Sigmoid colon (tissue), 7 donors: ENCODE data around the gene ZNRD2. TPM values are rescaled to one million over a fixed set of nuclear protein-coding genes. Genes with fewer than 3 reads are reported as not detected.
A peak's percentile ranks its signal among the peaks of the same experiment; 100 is the strongest.

ENCODE experiments used
- DNase-seq: peaks from one replicate; pipeline ENCODE4 v3.0.0-alpha.2; 2019
- H3K27ac ChIP-seq, 4 donors: fragments of 200-600 bp; sonication (generic); one replicate each; pipeline ENCODE4 v1.5.1; 2016 to 2019; ENCODE audit warnings: mild to moderate bottlenecking in 1 of 4
- H3K27me3 ChIP-seq, 3 donors: fragments of 200-600 bp; sonication (generic); one replicate each; pipeline ENCODE4 v1.5.1; 2019; ENCODE audit warnings: mild to moderate bottlenecking in 1 of 3
- H3K36me3 ChIP-seq, 4 donors: fragments of 200-600 bp; sonication (generic); one replicate each; pipeline ENCODE4 v1.5.1; 2016 to 2019
- H3K4me1 ChIP-seq, 4 donors: fragments of 200-600 bp; sonication (generic); one replicate each; pipeline ENCODE4 v1.5.1; 2017 to 2019
- H3K4me3 ChIP-seq, 4 donors: fragments of 200-600 bp; sonication (generic); one replicate each; pipeline ENCODE4 v1.5.1; 2017 to 2019; ENCODE audit warnings: mild to moderate bottlenecking in 2 of 4, moderate library complexity in 1 of 4
- H3K9me3 ChIP-seq, 4 donors: fragments of 200-600 bp in 3 of 4; sonication (generic) in 3 of 4; one replicate each; pipeline versions ENCODE4 v1.5.1 to v1.6.1; 2013 to 2019
- EP300 ChIP-seq, 4 donors: sonication (generic); formaldehyde crosslinking; IDR thresholded peaks; one replicate each; pipeline ENCODE4 v1.6.1; 2017; ENCODE audit warnings: antibody characterized with exemption in 4 of 4
- POLR2A ChIP-seq, 2 donors: fragments of 450-650 bp; IDR thresholded peaks; one replicate each; pipeline ENCODE4 v1.6.1; 2016; ENCODE audit warnings: antibody characterized with exemption in 2 of 2, mild to moderate bottlenecking in 2 of 2, moderate library complexity in 2 of 2
- POLR2AphosphoS5 ChIP-seq, 4 donors: sonication (generic); formaldehyde crosslinking; IDR thresholded peaks; one replicate each; pipeline ENCODE4 v1.6.1; 2017; ENCODE audit warnings: antibody characterized with exemption in 4 of 4
- WGBS, 2 donors: extraction: QIAGEN DNeasy Blood & Tissue Kit; methylation state at CpG; one replicate each; pipeline ENCODE4 v1.1.7; 2013; 5-methylcytosine and 5-hydroxymethylcytosine counted together
- intact Hi-C: fragments of 100-400 bp; cut with DNase I; formaldehyde crosslinking; loops from one replicate; pipeline ENCODE4 v1.15.1; 2023
- polyA plus RNA-seq, 3 donors: library from polyadenylated mRNA; stranded (reverse); fragments of 200-250 nt; gene quantifications; one replicate each; pipeline ENCODE4 v1.2.3, GENCODE V29; 2013
- total RNA-seq, 4 donors: library from RNA; depleted of rRNA; stranded (reverse); fragments of >200 nt; gene quantifications; one replicate each; pipeline ENCODE4 v1.1.0, GENCODE V29; 2016
- TF ChIP-seq, protein P1 (sequence below), 4 experiments: fragments of 450-650 bp in 3 of 4; fragments of 200-600 bp in 1 of 4; IDR thresholded peaks; one replicate each; pipeline ENCODE4 v1.5.1; 2016 to 2019; ENCODE audit warnings: antibody characterized with exemption in 4 of 4, mild to moderate bottlenecking in 3 of 4, moderate library complexity in 2 of 4
- donor health status: healthy with polysubstance abuse.
- donor health status: Bipolar disorder and iron deficiency.
- donor health status: healthy.

Gene ZNRD2
- total and polyA plus RNA-seq, 7 donors = 24.9 to 61.0 (median 52.6) TPM

DNA sequence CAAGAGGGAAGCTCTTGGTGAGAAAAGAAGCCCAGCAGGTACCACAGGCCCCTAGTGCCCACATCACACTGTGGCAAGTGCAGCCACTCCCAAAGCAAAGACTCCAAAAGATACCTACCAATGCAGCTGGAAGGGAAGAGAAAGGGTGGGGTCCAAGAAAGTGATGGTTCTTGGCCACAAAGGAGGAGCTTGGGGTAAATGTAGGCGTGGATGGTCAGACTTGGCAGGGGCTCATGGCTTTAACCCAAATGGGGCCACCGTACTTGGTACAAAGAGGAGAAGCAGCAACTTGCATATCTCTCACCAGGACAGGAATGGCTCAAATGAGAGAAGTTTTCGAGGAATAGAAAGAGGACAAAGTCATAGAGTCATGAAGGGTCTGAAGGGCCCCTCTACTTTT lies 39.0 kb downstream of the ZNRD2 start:
- Histone ChIP-seq H3K4me3 (no peak overlapping the region), H3K27ac (peak overlapping the region in 3 of 4 donors; percentile 9 to 92 (median 39)), H3K36me3 (peaks cover 14 to 34% (median 26%) of the 10 kb centered on the region in 4 donors), H3K4me1 (peaks cover 0 to 65% (median 58%) of the 10 kb centered on the region in 4 donors), H3K27me3 (no peaks in the 10 kb centered on the region), H3K9me3 (no peaks in the 10 kb centered on the region)
- intact Hi-C loops = loop anchor here (5.0 to 10.0 kb wide), 2 partner anchors 67 to 244 kb away; no protein-coding TSS in a partner anchor
- DNase-seq = no peak
- TF ChIP-seq POLR2A (IDR thresholded peaks at IDR 0.05) (no peak), POLR2AphosphoS5 (IDR thresholded peaks at IDR 0.05) (no peak), EP300 (IDR thresholded peaks at IDR 0.05) (no peak)
- TF ChIP-seq, protein P1, sequence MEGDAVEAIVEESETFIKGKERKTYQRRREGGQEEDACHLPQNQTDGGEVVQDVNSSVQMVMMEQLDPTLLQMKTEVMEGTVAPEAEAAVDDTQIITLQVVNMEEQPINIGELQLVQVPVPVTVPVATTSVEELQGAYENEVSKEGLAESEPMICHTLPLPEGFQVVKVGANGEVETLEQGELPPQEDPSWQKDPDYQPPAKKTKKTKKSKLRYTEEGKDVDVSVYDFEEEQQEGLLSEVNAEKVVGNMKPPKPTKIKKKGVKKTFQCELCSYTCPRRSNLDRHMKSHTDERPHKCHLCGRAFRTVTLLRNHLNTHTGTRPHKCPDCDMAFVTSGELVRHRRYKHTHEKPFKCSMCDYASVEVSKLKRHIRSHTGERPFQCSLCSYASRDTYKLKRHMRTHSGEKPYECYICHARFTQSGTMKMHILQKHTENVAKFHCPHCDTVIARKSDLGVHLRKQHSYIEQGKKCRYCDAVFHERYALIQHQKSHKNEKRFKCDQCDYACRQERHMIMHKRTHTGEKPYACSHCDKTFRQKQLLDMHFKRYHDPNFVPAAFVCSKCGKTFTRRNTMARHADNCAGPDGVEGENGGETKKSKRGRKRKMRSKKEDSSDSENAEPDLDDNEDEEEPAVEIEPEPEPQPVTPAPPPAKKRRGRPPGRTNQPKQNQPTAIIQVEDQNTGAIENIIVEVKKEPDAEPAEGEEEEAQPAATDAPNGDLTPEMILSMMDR (IDR thresholded peaks at IDR 0.05) = no peak
- WGBS, 2 donors = 52 to 67% methylated on average over 3 of the region's 3 CpGs

DNA sequence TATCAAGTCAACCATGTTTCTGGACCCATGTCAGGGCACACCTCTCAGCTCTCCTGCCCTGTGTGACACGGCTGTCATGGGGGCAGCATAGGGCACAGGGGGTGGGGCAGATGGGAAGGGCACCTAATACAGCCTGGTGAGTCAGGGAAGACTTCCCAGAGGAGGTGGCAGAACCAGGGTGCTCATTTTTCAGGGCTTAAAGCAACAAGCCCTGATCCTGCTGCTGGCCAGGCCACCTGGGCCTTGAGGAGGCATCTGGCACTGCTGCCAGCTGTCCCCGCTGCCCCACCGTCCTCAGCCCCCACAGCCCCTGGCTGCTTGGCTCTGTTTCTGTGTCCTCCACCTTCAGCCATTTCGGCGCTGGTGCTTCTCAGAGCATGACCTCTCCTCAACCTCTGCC lies 39.4 kb downstream of the ZNRD2 start:
- Histone ChIP-seq H3K27me3 (no peaks in the 10 kb centered on the region), H3K27ac (peak overlapping the region in 3 of 4 donors; percentile 39 to 92 (median 91)), H3K4me1 (peaks cover 0 to 65% (median 60%) of the 10 kb centered on the region in 4 donors), H3K4me3 (no peak overlapping the region), H3K36me3 (peaks cover 12 to 30% (median 22%) of the 10 kb centered on the region in 4 donors), H3K9me3 (no peaks in the 10 kb centered on the region)
- 79 to 82% methylated on average over 5 of the region's 5 CpGs for WGBS, 2 donors
- intact Hi-C loops = loop anchor here (5.0 to 10.0 kb wide), 3 partner anchors 67 to 495 kb away; partner anchors contain the start of genes TM7SF2 and ZNHIT2
- DNase-seq = no peak
- TF ChIP-seq, protein P1 (IDR thresholded peaks at IDR 0.05) = no peak

DNA sequence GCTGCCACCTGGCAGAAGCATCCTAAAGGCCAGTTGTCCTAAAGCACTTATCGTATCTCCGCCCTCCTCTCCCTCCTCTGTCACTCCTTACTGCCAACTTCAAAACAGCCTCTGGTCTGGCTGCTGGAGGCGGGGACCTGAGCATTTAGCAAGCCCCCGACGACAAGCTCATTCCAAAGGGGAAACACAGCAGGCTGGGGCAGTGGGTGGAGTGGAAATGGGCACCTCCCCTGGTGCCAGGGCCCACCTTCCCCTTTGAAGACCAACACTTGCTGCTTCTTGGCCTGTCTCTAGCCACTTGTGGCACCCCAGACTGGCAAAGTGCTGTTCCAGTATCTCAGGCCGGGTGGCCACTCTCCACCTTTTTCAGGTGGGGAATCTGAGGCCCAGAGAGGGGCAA lies 40.1 kb downstream of the ZNRD2 start:
- H3K9me3 ChIP-seq = no peaks in the 10 kb centered on the region
- 68 to 74% methylated on average over 6 of the region's 6 CpGs for WGBS, 2 donors
- H3K27me3 ChIP-seq = no peaks in the 10 kb centered on the region
- H3K4me1 ChIP-seq = peaks cover 0 to 66% (median 61%) of the 10 kb centered on the region in 4 donors
- peak overlapping the region; percentile 89 to 95 (median 92) for H3K27ac ChIP-seq
- intact Hi-C loops = loop anchor here (10.0 kb wide), 1 partner anchor 496 kb away; the partner anchor contains the start of genes TM7SF2 and ZNHIT2
- H3K36me3 ChIP-seq = peaks cover 4 to 23% (median 15%) of the 10 kb centered on the region in 4 donors
- DNase-seq = no peak
- peak overlapping the region in 3 of 4 donors; percentile 59 to 88 (median 88) for H3K4me3 ChIP-seq
- TF ChIP-seq, protein P1 (IDR thresholded peaks at IDR 0.05) = no peak
- TF ChIP-seq POLR2A (IDR thresholded peaks at IDR 0.05) (no peak), POLR2AphosphoS5 (IDR thresholded peaks at IDR 0.05) (no peak), EP300 (IDR thresholded peaks at IDR 0.05) (no peak)

DNA sequence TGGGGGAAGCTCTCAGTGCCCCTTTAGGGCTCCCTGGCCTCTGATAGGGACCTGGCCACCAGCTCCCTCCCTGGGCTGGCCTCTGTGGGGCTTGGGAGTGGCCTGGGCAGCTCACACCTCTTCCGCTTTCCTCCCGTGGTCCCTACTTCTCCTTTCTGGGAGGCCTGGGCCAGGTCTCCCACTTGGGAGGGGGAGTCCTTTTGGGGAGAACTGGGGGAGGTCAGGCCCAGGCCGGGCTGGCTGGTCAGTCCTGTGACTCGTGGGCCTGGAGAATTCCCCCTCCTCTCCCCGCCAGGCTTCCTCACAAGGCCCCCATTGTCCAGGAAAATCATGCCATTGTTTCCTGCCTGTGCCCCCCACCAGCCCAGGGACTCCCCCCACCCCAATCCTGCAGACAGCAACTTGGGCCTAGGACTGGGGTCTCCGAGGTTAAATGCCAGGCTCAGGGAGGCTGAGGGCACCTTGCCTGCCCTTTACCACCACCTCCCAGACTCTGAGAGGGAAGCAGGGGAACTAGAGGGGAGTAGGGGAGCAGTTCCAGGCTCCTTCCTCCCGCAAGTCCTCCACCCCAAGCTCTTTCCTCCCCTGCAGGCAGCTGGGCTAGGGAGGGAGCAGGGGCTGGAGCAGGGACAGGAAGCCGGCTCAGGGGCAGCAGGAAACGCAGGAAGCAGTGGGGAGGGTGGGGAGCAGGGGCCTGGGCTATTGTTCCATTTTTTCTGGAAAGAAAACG lies 40.9 kb downstream of the ZNRD2 start:
- no peak for DNase-seq
- Histone ChIP-seq H3K36me3 (peaks cover 0 to 17% (median 8%) of the 10 kb centered on the region in 4 donors), H3K4me3 (peak overlapping the region in 3 of 4 donors; percentile 59 to 88 (median 88)), H3K27ac (peak overlapping the region; percentile 89 to 95 (median 92)), H3K9me3 (no peaks in the 10 kb centered on the region), H3K27me3 (no peaks in the 10 kb centered on the region), H3K4me1 (peaks cover 0 to 69% (median 62%) of the 10 kb centered on the region in 4 donors)
- intact Hi-C loops = loop anchor here (10.0 kb wide), 1 partner anchor 496 kb away; the partner anchor contains the start of genes TM7SF2 and ZNHIT2
- 42 to 62% methylated on average over 10 of the region's 10 CpGs for WGBS, 2 donors
- TF ChIP-seq, protein P1 (IDR thresholded peaks at IDR 0.05) = no peak
- TF ChIP-seq POLR2A (IDR thresholded peaks at IDR 0.05) (no peak), POLR2AphosphoS5 (IDR thresholded peaks at IDR 0.05) (peak in 1 of 4 donors; percentile 5)
